SK-N-SH (cell line): ENCODE results near the gene HSD3B7. TPM values are rescaled to one million over a fixed set of nuclear protein-coding genes. Genes with fewer than 3 reads are reported as not detected.

Experiments used
- CTCF ChIA-PET: fragments of 300-600, 350-600 bp; formaldehyde crosslinking; extraction: SDS; loops from one replicate; lab custom pipeline; 2021; lab: Yijun Ruan, JAX
- POLR2A ChIA-PET: fragments of 350-600 bp; sonication (Branson Sonifier 250); formaldehyde crosslinking; extraction: SDS; loops from one replicate; lab custom pipeline; 2020; ENCODE audit warnings: antibody characterized with exemption, inconsistent platforms; lab: Yijun Ruan, JAX
- DNase-seq: peaks from one replicate; pipeline ENCODE4 v3.0.0; 2012
- H2AFZ ChIP-seq: fragments of 200-600 bp; sonication (generic); 2 replicates; pipeline ENCODE4 v1.8.1; 2016; ENCODE audit warnings: antibody characterized with exemption, mild to moderate bottlenecking, low read depth
- H3F3A ChIP-seq: fragments of 200-600 bp; sonication (generic); replicated peaks from 2 replicates; pipeline ENCODE3; 2016; ENCODE audit warnings: antibody characterized with exemption, mild to moderate bottlenecking; ENCODE audit not compliant: insufficient read depth
- H3K27ac ChIP-seq, 2 experiments: fragments of 200-500 bp in 1 of 2; fragments of 200-600 bp in 1 of 2; sonication (Bioruptor generic) in 1 of 2; sonication (generic), shearing (Covaris generic) in 1 of 2; 2 replicates each; pipeline versions ENCODE4 v1.5.1 to v1.6.1; 2014 to 2016; ENCODE audit warnings: low read depth in 2 of 2, inconsistent platforms in 1 of 2, low read length in 1 of 2, mild to moderate bottlenecking in 1 of 2, mixed read lengths in 1 of 2
- H3K27me3 ChIP-seq: fragments of 200-600 bp; sonication (generic), shearing (Covaris generic); 2 replicates; pipeline ENCODE4 v1.6.1; 2016; ENCODE audit warnings: mixed run types; ENCODE audit not compliant: insufficient read depth
- H3K36me3 ChIP-seq, 2 experiments: fragments of 200-500 bp in 1 of 2; fragments of 200-600 bp in 1 of 2; sonication (Bioruptor generic) in 1 of 2; sonication (generic) in 1 of 2; replicated peaks in 1 of 2; 2 replicates each; pipeline versions ENCODE3 to v1.5.1; 2014 to 2016; ENCODE audit warnings: low read length in 1 of 2, mild to moderate bottlenecking in 1 of 2; ENCODE audit not compliant: insufficient read depth in 2 of 2, control insufficient read depth in 1 of 2
- H3K4me1 ChIP-seq, 2 experiments: fragments of 200-500 bp in 1 of 2; fragments of 200-600 bp in 1 of 2; sonication (Bioruptor generic) in 1 of 2; sonication (generic), shearing (Covaris generic) in 1 of 2; 2 replicates each; pipeline versions ENCODE4 v1.5.1 to v1.6.1; 2014 to 2016; ENCODE audit warnings: low read depth in 1 of 2, low read length in 1 of 2, mixed run types in 1 of 2; ENCODE audit not compliant: insufficient read depth in 2 of 2, control insufficient read depth in 1 of 2
- H3K4me2 ChIP-seq: fragments of 200-600 bp; sonication (generic), shearing (Covaris generic); 2 replicates; pipeline ENCODE4 v1.6.1; 2017; ENCODE audit warnings: mixed run types
- H3K4me3 ChIP-seq, 2 experiments: fragments of 200-500 bp in 1 of 2; fragments of 200-600 bp in 1 of 2; sonication (Bioruptor generic) in 1 of 2; sonication (generic), shearing (Covaris generic) in 1 of 2; 2 replicates each; pipeline versions ENCODE4 v1.5.1 to v1.8.1; 2014 to 2016; ENCODE audit warnings: low read depth in 2 of 2, inconsistent platforms in 1 of 2, low read length in 1 of 2, mild to moderate bottlenecking in 1 of 2, mixed read lengths in 1 of 2, moderate library complexity in 1 of 2
- H3K79me2 ChIP-seq: fragments of 200-600 bp; sonication (generic); 2 replicates; pipeline ENCODE4 v1.8.1; 2017; ENCODE audit warnings: mild to moderate bottlenecking; ENCODE audit not compliant: insufficient read depth
- H3K9ac ChIP-seq: fragments of 200-600 bp; sonication (generic); 2 replicates; pipeline ENCODE4 v1.6.1; 2017; ENCODE audit warnings: mixed run types
- H3K9me2 ChIP-seq: fragments of 200-600 bp; sonication (generic); 2 replicates; pipeline ENCODE4 v1.6.1; 2017; ENCODE audit warnings: mixed run types
- H3K9me3 ChIP-seq: fragments of 200-600 bp; sonication (generic); 2 replicates; pipeline ENCODE4 v1.6.1; 2017; ENCODE audit warnings: mixed run types, mild to moderate bottlenecking, moderate library complexity
- H4K20me1 ChIP-seq: fragments of 200-600 bp; sonication (generic); 2 replicates; pipeline ENCODE4 v1.6.1; 2017; ENCODE audit warnings: mild to moderate bottlenecking, mixed run types; ENCODE audit not compliant: insufficient read depth
- CTCF ChIP-seq: fragments of 200-600 bp; sonication (generic); IDR thresholded peaks from 2 replicates; pipeline ENCODE4 v1.6.1; 2017; ENCODE audit warnings: antibody characterized with exemption, mild to moderate bottlenecking, moderate library complexity
- FOXJ3 ChIP-seq: sonication (generic); formaldehyde crosslinking; IDR thresholded peaks from 2 replicates; pipeline ENCODE4 v1.5.1; 2020; ENCODE audit warnings: mild to moderate bottlenecking, missing genetic modification reagents
- MEF2A ChIP-seq: IDR thresholded peaks from 2 replicates; pipeline ENCODE4 v1.4.0; 2012; ENCODE audit warnings: low read depth, borderline replicate concordance
- NRF1 ChIP-seq: IDR thresholded peaks from 2 replicates; pipeline ENCODE4 v1.6.1; 2012; ENCODE audit warnings: low read depth, mild to moderate bottlenecking, low read length
- PBX3 ChIP-seq: IDR thresholded peaks from 2 replicates; pipeline ENCODE4; 2012
- RAD21 ChIP-seq: IDR thresholded peaks from 2 replicates; pipeline ENCODE4 v1.6.1; 2012; ENCODE audit warnings: mild to moderate bottlenecking, low read length
- SIN3A ChIP-seq: IDR thresholded peaks from 2 replicates; pipeline ENCODE4 v1.6.1; 2012; ENCODE audit warnings: low read depth, mild to moderate bottlenecking, low read length, moderate library complexity, borderline replicate concordance
- SMC3 ChIP-seq: IDR thresholded peaks from 2 replicates; pipeline ENCODE4 v1.6.1; 2012; ENCODE audit warnings: low read depth, low read length, improper control_type of control experiment
- WGBS: methylation state at CpG from one replicate; pipeline ENCODE4 v1.1.6; 2017; ENCODE audit warnings: low lambda C conversion rate; 5-methylcytosine and 5-hydroxymethylcytosine counted together
- polyA plus RNA-seq, 3 experiments: library from polyadenylated mRNA; depleted of rRNA; stranded (reverse); fragments of >200 nt; gene quantifications; 2 replicates each; pipeline ENCODE4 v1.2.3, GENCODE V29; 2012

HSD3B7 gene
- polyA plus RNA-seq, 1 of the 3 experiments (the other 2 are of a cell fraction) = 12.2 TPM

GRCh38 chr16:30941600-30942425, 43.2 kb upstream of the HSD3B7 start:
- TF ChIP-seq SMC3 (peak; percentile 48), FOXJ3 (CRISPR knock-in tag) (no peak), NRF1 (0 out of 2 replicates have a peak, but pooled peaks have one; percentile 32), CTCF (peak; percentile 83), SIN3A (no peak), MEF2A (no peak), RAD21 (peak; percentile 70)
- peaks cover 0 to 7% of the 10 kb centered on the region in 2 experiments; a peak in 1 of 4 replicates for H3K4me1 ChIP-seq
- H3F3A ChIP-seq = peaks cover 18% of the 10 kb centered on the region
- H2AFZ ChIP-seq = no peak overlapping the region
- H3K9me3 ChIP-seq = no peaks in the 10 kb centered on the region
- H3K9ac ChIP-seq = no peak overlapping the region
- H3K27ac ChIP-seq = no peak overlapping the region; a peak in 2 of 4 replicates
- no peaks in the 10 kb centered on the region for H3K9me2 ChIP-seq
- no peak overlapping the region for H3K4me2 ChIP-seq
- no peak overlapping the region; a peak in 1 of 4 replicates for H3K4me3 ChIP-seq
- peaks cover 19% of the 10 kb centered on the region; the same call in 1 of the 2 replicates for H3K79me2 ChIP-seq
- H4K20me1 ChIP-seq = 0 out of 2 replicates have a peak, but pooled peaks cover 4% of the 10 kb centered on the region
- no peaks in the 10 kb centered on the region for H3K27me3 ChIP-seq
- H3K36me3 ChIP-seq = peaks cover 27 to 29% of the 10 kb centered on the region in 2 experiments
- peak; percentile 90 for DNase-seq
- ChIA-PET CTCF (interaction anchor here (0.6 to 4.8 kb wide), 27 partner anchors 10 to 238 kb away, joined by 3 to 45 read pairs (median 4); partner anchors contain the start of genes CTF1, FBXL19, ORAI3 and PHKG2), POLR2A (interaction anchor here (0.9 to 1.9 kb wide), 7 partner anchors 8 to 518 kb away, joined by 4 to 5 read pairs (median 4); partner anchors contain the start of genes FUS and SETD1A)
- 44% methylated on average over 6 of the region's 15 CpGs for WGBS

- Histone ChIP-seq H4K20me1 (0 out of 2 replicates have a peak, but pooled peaks cover 4% of the 10 kb centered on the region), H3K9me3 (no peaks in the 10 kb centered on the region), H3K27me3 (no peaks in the 10 kb centered on the region), H3K4me1 (peaks cover 0 to 7% of the 10 kb centered on the region in 2 experiments; a peak in 1 of 4 replicates), H3K9me2 (no peaks in the 10 kb centered on the region), H3K4me2 (no peak overlapping the region), H2AFZ (no peak overlapping the region), H3F3A (peaks cover 18% of the 10 kb centered on the region), H3K9ac (no peak overlapping the region), H3K79me2 (peaks cover 19% of the 10 kb centered on the region; the same call in 1 of the 2 replicates), H3K4me3 (no peak overlapping the region), H3K27ac (no peak overlapping the region; a peak in 1 of 4 replicates), H3K36me3 (peaks cover 27 to 32% of the 10 kb centered on the region in 2 experiments)
- TF ChIP-seq PBX3 = no peak
- ChIA-PET POLR2A (interaction anchor here (0.9 to 1.9 kb wide), 7 partner anchors 7 to 518 kb away, joined by 4 to 5 read pairs (median 4); partner anchors contain the start of genes FUS and SETD1A), CTCF (interaction anchor here (0.6 to 4.8 kb wide), 22 partner anchors 10 to 195 kb away, joined by 3 to 45 read pairs (median 4); partner anchors contain the start of genes CTF1, FBXL19, ORAI3 and PHKG2)
- WGBS = no CpG with 5 or more reads among the region's 4 CpGs
- no peak for DNase-seq
Observed at GRCh38 chr16:30942426-30942806, 42.6 kb upstream of the HSD3B7 start.
